SK-N-SH treated with all-trans-retinoic acid at 6 μM for 48 hours (cell line): Measurements from ENCODE around the gene MB21D2.

Experiments
- ARNTL ChIP-seq: fragments of 450-650 bp; formaldehyde crosslinking; IDR thresholded peaks from 2 replicates; pipeline ENCODE4 v1.5.0; 2020; ENCODE audit warnings: low read depth, mild to moderate bottlenecking, moderate library complexity, borderline replicate concordance
- BACH2 ChIP-seq: fragments of 250-450 bp; sonication (Bioruptor Pico); IDR thresholded peaks from 2 replicates; pipeline ENCODE4 v1.9.0; 2021; ENCODE audit warnings: mild to moderate bottlenecking, borderline replicate concordance
- CSDC2 ChIP-seq: fragments of 250-450 bp; sonication (Bioruptor Pico); IDR thresholded peaks from 2 replicates; pipeline ENCODE4 v1.5.0; 2020; ENCODE audit warnings: mild to moderate bottlenecking, moderate library complexity
- CSRNP3 ChIP-seq: fragments of 250-450 bp; sonication (Bioruptor Pico); IDR thresholded peaks from 2 replicates; pipeline ENCODE4 v1.5.1; 2021; ENCODE audit warnings: mild to moderate bottlenecking, moderate library complexity
- ESRRG ChIP-seq: fragments of 250-450 bp; sonication (Bioruptor Pico); IDR thresholded peaks from 2 replicates; pipeline ENCODE4 v1.6.1; 2021; ENCODE audit warnings: mild to moderate bottlenecking
- PPARA ChIP-seq: fragments of 250-450 bp; sonication (Bioruptor Pico); IDR thresholded peaks from 2 replicates; pipeline ENCODE4 v1.5.0; 2020; ENCODE audit warnings: mild to moderate bottlenecking, borderline replicate concordance
- SNAI2 ChIP-seq: fragments of 250-450 bp; sonication (Bioruptor Pico); IDR thresholded peaks from 2 replicates; pipeline ENCODE4 v1.5.0; 2020; ENCODE audit warnings: mild to moderate bottlenecking, moderate library complexity
- ZFP3 ChIP-seq: fragments of 250-450 bp; sonication (Bioruptor Pico); IDR thresholded peaks from 2 replicates; pipeline ENCODE4 v1.5.0; 2020; ENCODE audit warnings: mild to moderate bottlenecking, moderate library complexity
- ZFP30 ChIP-seq: fragments of 450-650 bp; formaldehyde crosslinking; IDR thresholded peaks from 2 replicates; pipeline ENCODE4 v1.5.0; 2022; ENCODE audit warnings: mild to moderate bottlenecking, moderate library complexity
- TF ChIP-seq, protein P1 (sequence below): fragments of 250-450 bp; sonication (Bioruptor Pico); IDR thresholded peaks from 2 replicates; pipeline ENCODE4 v1.8.0; 2020; ENCODE audit warnings: mild to moderate bottlenecking, moderate library complexity, borderline replicate concordance

DNA sequence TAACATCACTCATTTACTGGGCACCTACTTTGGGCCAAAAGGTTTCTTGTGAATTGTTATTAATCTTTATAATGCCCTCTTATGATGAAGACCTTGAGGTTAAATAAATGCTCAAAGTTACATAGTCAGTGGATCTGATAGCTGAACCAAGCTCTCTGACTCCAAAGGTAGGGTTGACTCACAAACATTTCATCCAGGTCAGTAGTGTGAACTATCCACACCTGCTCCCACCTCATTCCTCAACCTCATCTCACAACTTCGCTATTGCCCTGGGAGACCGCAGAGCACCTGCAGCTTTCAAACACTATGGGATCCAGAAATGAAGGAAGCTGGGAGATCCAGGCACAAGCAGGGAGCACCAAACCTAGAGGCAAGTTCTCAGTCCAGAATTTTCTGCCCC is 96.5 kb downstream of the MB21D2 start:
- TF ChIP-seq ZFP30 (CRISPR knock-in tag): no peak
- no peak for TF ChIP-seq SNAI2 (CRISPR knock-in tag)
- no peak for TF ChIP-seq BACH2 (CRISPR knock-in tag)
- TF ChIP-seq, protein P1, sequence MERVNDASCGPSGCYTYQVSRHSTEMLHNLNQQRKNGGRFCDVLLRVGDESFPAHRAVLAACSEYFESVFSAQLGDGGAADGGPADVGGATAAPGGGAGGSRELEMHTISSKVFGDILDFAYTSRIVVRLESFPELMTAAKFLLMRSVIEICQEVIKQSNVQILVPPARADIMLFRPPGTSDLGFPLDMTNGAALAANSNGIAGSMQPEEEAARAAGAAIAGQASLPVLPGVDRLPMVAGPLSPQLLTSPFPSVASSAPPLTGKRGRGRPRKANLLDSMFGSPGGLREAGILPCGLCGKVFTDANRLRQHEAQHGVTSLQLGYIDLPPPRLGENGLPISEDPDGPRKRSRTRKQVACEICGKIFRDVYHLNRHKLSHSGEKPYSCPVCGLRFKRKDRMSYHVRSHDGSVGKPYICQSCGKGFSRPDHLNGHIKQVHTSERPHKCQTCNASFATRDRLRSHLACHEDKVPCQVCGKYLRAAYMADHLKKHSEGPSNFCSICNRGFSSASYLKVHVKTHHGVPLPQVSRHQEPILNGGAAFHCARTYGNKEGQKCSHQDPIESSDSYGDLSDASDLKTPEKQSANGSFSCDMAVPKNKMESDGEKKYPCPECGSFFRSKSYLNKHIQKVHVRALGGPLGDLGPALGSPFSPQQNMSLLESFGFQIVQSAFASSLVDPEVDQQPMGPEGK (CRISPR knock-in tag): no peak
- no peak for TF ChIP-seq CSDC2
- TF ChIP-seq PPARA (CRISPR knock-in tag): no peak
- TF ChIP-seq CSRNP3 (CRISPR knock-in tag): no peak
- TF ChIP-seq ARNTL: no peak
- no peak for TF ChIP-seq ESRRG (CRISPR knock-in tag)
- no peak for TF ChIP-seq ZFP3 (CRISPR knock-in tag)
